GM12864 (cell line): ENCODE data around the gene CHD6.

Experiments
- DNase-seq: peaks from one replicate; pipeline ENCODE4 v3.0.0-alpha.2; 2011; ENCODE audit warnings: low read depth
- H3K4me3 ChIP-seq: 2 replicates; pipeline ENCODE4 v1.5.1; 2011; ENCODE audit warnings: mild to moderate bottlenecking, low read depth, low read length, control low read depth
- CTCF ChIP-seq: IDR thresholded peaks from 2 replicates; pipeline ENCODE4 v1.5.1; 2011; ENCODE audit warnings: low read depth, mild to moderate bottlenecking, moderate library complexity, low read length, control low read depth, inconsistent platforms; ENCODE audit errors: missing control alignments

CHD6 gene

GRCh38 chr20:41482647-41483552, 135.3 kb downstream of the CHD6 start:
- DNase-seq, result no peak
- TF ChIP-seq CTCF, result no peak
- no peak overlapping the region for H3K4me3 ChIP-seq

GRCh38 chr20:41480054-41480770, 138.0 kb downstream of the CHD6 start:
- H3K4me3 ChIP-seq, result no peak overlapping the region
- no peak for DNase-seq
- no peak for TF ChIP-seq CTCF

DNA sequence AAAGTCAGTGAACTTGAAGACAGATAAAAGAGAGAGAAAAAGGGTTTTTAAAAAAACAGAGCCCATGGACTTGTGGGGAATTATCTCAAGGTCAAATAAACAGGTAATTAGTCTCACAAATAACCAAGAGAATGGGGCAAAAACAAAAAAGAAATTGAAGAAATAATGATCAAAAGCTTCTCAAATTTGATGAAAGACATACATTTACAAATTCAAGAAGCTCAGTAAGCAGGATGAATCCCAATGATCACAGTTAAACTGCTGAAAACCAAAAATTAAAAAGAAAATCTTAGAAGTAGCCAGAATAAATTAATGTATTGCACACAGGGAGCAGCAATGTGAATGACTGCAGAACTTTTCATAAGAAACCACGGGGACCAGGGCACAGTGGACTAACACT, 139.1 kb downstream of the CHD6 start:
- H3K4me3 ChIP-seq, result no peak overlapping the region
- DNase-seq, result no peak
- no peak for TF ChIP-seq CTCF

GRCh38 chr20:41478026-41478425, 140.2 kb downstream of the CHD6 start:
- no peak overlapping the region for H3K4me3 ChIP-seq
- no peak for DNase-seq
- no peak for TF ChIP-seq CTCF

DNA sequence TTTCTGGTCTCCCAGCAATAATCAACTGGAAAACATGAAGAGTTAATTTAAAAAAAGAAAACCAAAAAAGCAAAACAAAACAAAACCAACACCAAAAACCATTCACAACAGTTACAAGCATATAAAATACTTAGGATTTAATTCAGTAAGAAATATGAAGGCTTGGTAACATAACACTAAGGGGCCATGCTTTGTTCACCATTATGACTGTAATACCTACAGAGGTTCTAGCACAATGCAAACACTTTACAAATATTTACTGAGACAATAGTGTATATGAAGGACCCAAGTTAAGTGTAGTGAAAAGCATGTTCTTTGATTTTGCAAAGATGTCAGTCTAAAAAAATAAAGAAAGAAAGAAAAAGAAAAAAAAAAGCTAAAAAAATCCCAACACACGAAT, 141.7 kb downstream of the CHD6 start:
- DNase-seq, result no peak
- no peak overlapping the region for H3K4me3 ChIP-seq
- no peak for TF ChIP-seq CTCF

DNA sequence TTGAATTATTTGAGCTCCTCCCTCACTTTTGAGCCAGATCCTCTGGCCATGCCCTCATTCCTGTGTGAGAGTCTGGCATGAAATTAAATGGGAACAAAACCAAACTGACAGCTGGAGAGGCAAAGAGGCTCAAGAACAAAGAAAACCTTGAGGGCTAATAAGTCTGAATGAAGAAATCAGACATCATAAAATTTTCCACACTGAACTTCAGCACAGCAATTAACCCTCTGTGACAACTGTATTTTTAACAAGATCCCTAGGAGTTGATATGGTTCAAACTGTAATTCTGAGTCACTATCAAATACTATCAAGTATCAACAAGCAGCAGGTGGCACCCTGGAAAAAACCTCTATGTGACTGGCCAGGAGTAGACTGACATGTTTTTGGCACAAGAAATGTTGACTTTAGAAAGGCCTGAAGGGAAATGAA, 142.2 kb downstream of the CHD6 start:
- DNase-seq, result no peak
- H3K4me3 ChIP-seq, result no peak overlapping the region
- TF ChIP-seq CTCF, result no peak

GRCh38 chr20:41475503-41475902, 142.7 kb downstream of the CHD6 start:
- no peak for TF ChIP-seq CTCF
- H3K4me3 ChIP-seq, result no peak overlapping the region
- no peak for DNase-seq
